Raji (cell line): ENCODE data around the gene PAPOLB.

ENCODE experiments used
- POLR2A ChIP-seq: IDR thresholded peaks from 2 replicates; pipeline ENCODE4 v1.6.1; 2011; ENCODE audit warnings: low read depth, low read length, control low read depth; ENCODE audit not compliant: insufficient read depth

The PAPOLB gene

GRCh38 chr7:4861673-4862072 lies at the start of gene PAPOLB:
Gene PAPOLB (minus strand): TSS chr7:4862030. CDS start chr7:4861810, 220 bp downstream.
- no peak for TF ChIP-seq POLR2A

- no peak for TF ChIP-seq POLR2A
Observed at GRCh38 chr7:4911111-4911828, 49.4 kb upstream of the PAPOLB start.

GRCh38 chr7:4906682-4907081 lies 44.9 kb upstream of the PAPOLB start:
- no peak for TF ChIP-seq POLR2A

- TF ChIP-seq POLR2A = no peak
Observed at GRCh38 chr7:4905171-4905570, 43.3 kb upstream of the PAPOLB start.

- TF ChIP-seq POLR2A = no peak
Observed at GRCh38 chr7:4904346-4904745, 42.5 kb upstream of the PAPOLB start.

- no peak for TF ChIP-seq POLR2A
Observed at GRCh38 chr7:4895766-4896165, 33.9 kb upstream of the PAPOLB start.

GRCh38 chr7:4894482-4894881 lies 32.7 kb upstream of the PAPOLB start:
- no peak for TF ChIP-seq POLR2A

GRCh38 chr7:4893929-4894475 lies 32.2 kb upstream of the PAPOLB start:
- TF ChIP-seq POLR2A = no peak

GRCh38 chr7:4889682-4890081 lies 27.9 kb upstream of the PAPOLB start:
- TF ChIP-seq POLR2A = no peak

GRCh38 chr7:4888161-4888560 lies 26.3 kb upstream of the PAPOLB start:
- TF ChIP-seq POLR2A = no peak

GRCh38 chr7:4886671-4887070 lies 24.8 kb upstream of the PAPOLB start:
- no peak for TF ChIP-seq POLR2A

GRCh38 chr7:4885317-4885807 lies 23.5 kb upstream of the PAPOLB start:
- TF ChIP-seq POLR2A = no peak

- TF ChIP-seq POLR2A = no peak
Observed at GRCh38 chr7:4884164-4884563, 22.3 kb upstream of the PAPOLB start.

- no peak for TF ChIP-seq POLR2A
Observed at GRCh38 chr7:4883372-4884144, 21.7 kb upstream of the PAPOLB start, which contains the start of gene RADIL. Gene RADIL (minus strand): TSS chr7:4883716. CDS start chr7:4878139, 5,577 bp downstream.

GRCh38 chr7:4883033-4883371 lies 21.2 kb upstream of the PAPOLB start:
- TF ChIP-seq POLR2A = no peak
